ENCODE results near the gene PLPPR2. TPM values are rescaled to one million over a fixed set of nuclear protein-coding genes. Genes with fewer than 3 reads are reported as not detected.
"Not testable (repeated sequence)": the region's sequence is repeated elsewhere in the genome, so short reads cannot be mapped to it uniquely, and the experiment has no call there.

PLPPR2 gene
- total RNA-seq, 1 experiment from 2014 or later, result 7.5 TPM

- no peaks in the 10 kb centered on the region for H3K4me1 Mint-ChIP-seq
- peaks cover 34% of the 10 kb centered on the region for H3K36me3 Mint-ChIP-seq
- no peaks in the 10 kb centered on the region for H3K27me3 Mint-ChIP-seq (ENCODE audit: low read depth)
- H3K4me3 Mint-ChIP-seq, result no peak overlapping the region
- ChIA-PET CTCF (interaction anchor here (0.9 to 3.3 kb wide), 13 partner anchors 12 to 112 kb away, joined by 3 to 66 read pairs (median 5); partner anchors contain the start of genes EPOR, ODAD3, PRKCSH and RGL3), POLR2A (interaction anchor here (0.6 to 1.8 kb wide), 3 partner anchors 12 to 252 kb away, joined by 4 to 7 read pairs (median 5); partner anchors contain the start of gene RGL3)
- TF ChIP-seq SP1 (CRISPR knock-in tag; conservative IDR thresholded peaks at IDR 0.05), result peak; percentile 58
- TF ChIP-seq, protein P1, sequence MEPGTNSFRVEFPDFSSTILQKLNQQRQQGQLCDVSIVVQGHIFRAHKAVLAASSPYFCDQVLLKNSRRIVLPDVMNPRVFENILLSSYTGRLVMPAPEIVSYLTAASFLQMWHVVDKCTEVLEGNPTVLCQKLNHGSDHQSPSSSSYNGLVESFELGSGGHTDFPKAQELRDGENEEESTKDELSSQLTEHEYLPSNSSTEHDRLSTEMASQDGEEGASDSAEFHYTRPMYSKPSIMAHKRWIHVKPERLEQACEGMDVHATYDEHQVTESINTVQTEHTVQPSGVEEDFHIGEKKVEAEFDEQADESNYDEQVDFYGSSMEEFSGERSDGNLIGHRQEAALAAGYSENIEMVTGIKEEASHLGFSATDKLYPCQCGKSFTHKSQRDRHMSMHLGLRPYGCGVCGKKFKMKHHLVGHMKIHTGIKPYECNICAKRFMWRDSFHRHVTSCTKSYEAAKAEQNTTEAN (CRISPR knock-in tag; IDR thresholded peaks at IDR 0.05), result peak; percentile 38; the same call in 1 of the 2 replicates
- no peak for TF ChIP-seq ATF6 (CRISPR knock-in tag; IDR thresholded peaks at IDR 0.05)
- TF ChIP-seq NFYB (CRISPR knock-in tag; conservative IDR thresholded peaks at IDR 0.05; ENCODE audit: low read depth), result 0 out of 2 replicates have a peak, but pooled peaks have one; percentile 12
- ATAC-seq (peak; percentile 96), DNase-seq (ENCODE audit: low spot score) (peak; percentile 75)
- H3K9me3 Mint-ChIP-seq, result no peaks in the 10 kb centered on the region
- H3K27ac Mint-ChIP-seq, result no peak overlapping the region
Measured at GRCh38 chr19:11405846-11406643, 50.8 kb downstream of the PLPPR2 start.

GRCh38 chr19:11406703-11407236 is 51.5 kb downstream of the PLPPR2 start:
- H3K27ac Mint-ChIP-seq; DNase-seq (ENCODE audit: low spot score); ATAC-seq; H3K9me3 Mint-ChIP-seq; H3K4me3 Mint-ChIP-seq; H3K4me1 Mint-ChIP-seq; H3K27me3 Mint-ChIP-seq (ENCODE audit: low read depth): not testable (repeated sequence)
- ChIA-PET CTCF (interaction anchor here (0.6 to 3.3 kb wide), 11 partner anchors 12 to 113 kb away, joined by 3 to 66 read pairs (median 4); partner anchors contain the start of genes EPOR, ODAD3, PRKCSH and RAB3D), POLR2A (interaction anchor here (0.6 to 1.8 kb wide), 3 partner anchors 10 to 99 kb away, joined by 3 to 7 read pairs (median 4); no protein-coding TSS in a partner anchor)
- H3K36me3 Mint-ChIP-seq, result peaks cover 39% of the 10 kb centered on the region

DNA sequence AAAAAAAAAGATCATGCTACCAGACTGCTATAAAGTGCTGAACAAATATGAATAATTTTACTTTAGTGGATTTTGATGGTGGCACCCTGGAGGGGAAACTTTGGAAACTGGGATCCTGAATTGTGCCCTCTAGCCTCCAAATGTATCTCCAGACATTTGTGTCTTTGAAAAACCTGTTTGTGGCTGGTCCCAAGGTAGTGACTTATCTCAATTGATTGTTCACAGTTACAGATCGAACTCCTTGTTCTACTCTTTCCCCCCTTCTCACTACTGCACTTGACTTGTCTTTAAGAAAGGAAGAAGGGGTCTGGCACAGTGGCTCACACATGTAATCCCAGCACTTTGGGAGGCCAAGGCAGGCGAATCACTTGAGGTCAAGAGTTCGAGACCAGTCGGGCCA is 53.4 kb downstream of the PLPPR2 start:
- Mint-ChIP-seq H3K27me3 (ENCODE audit: low read depth) (no peaks in the 10 kb centered on the region), H3K9me3 (no peaks in the 10 kb centered on the region), H3K36me3 (peaks cover 41% of the 10 kb centered on the region), H3K27ac (no peak overlapping the region), H3K4me3 (no peak overlapping the region), H3K4me1 (no peaks in the 10 kb centered on the region)
- POLR2A ChIA-PET, result interaction anchor here (0.7 kb wide), 1 partner anchor 104 kb away, joined by 3 read pairs; no protein-coding TSS in a partner anchor
- TF ChIP-seq, protein P2, sequence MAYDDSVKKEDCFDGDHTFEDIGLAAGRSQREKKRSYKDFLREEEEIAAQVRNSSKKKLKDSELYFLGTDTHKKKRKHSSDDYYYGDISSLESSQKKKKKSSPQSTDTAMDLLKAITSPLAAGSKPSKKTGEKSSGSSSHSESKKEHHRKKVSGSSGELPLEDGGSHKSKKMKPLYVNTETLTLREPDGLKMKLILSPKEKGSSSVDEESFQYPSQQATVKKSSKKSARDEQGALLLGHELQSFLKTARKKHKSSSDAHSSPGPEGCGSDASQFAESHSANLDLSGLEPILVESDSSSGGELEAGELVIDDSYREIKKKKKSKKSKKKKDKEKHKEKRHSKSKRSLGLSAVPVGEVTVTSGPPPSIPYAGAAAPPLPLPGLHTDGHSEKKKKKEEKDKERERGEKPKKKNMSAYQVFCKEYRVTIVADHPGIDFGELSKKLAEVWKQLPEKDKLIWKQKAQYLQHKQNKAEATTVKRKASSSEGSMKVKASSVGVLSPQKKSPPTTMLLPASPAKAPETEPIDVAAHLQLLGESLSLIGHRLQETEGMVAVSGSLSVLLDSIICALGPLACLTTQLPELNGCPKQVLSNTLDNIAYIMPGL (CRISPR knock-in tag; IDR thresholded peaks at IDR 0.05), result no peak
- no peak for TF ChIP-seq ZNF121 (CRISPR knock-in tag; IDR thresholded peaks at IDR 0.05)
- no peak for TF ChIP-seq TP53 (CRISPR knock-in tag; IDR thresholded peaks at IDR 0.05)
- no peak for TF ChIP-seq SP1 (CRISPR knock-in tag; conservative IDR thresholded peaks at IDR 0.05)
- TF ChIP-seq, protein P3, sequence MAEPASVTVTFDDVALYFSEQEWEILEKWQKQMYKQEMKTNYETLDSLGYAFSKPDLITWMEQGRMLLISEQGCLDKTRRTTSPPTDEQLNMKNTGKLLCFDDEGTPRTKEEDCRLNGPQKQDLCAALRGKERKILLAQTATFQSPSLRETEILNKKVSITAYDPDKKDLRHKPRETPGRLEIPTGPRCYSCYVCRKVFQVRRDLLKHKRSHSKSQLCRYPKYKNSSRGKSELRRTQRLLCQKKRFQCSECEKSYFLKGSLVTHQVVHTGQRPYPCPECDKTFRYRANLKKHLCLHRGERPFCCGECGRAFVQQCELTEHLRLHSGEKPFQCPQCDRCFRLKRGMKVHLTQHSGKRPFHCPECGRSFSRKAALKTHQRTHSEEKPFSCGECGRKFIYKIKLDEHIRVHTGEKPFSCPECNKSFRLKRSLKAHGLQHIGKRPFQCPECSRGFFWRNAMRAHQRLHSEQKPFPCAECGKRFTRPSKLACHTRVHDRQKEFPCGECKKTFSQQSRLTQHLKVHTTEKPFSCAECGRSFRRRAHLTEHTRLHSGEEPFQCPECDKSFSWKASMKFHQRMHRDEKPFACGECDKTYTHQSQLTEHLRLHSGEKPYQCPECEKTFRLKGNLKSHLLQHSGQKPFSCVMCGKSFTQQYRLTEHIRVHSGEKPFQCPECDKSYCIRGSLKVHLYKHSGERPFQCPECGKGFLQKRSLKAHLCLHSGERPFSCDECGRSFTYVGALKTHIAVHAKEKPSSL (CRISPR knock-in tag; conservative IDR thresholded peaks at IDR 0.05), result no peak
- no peak for TF ChIP-seq KAT7 (CRISPR knock-in tag; IDR thresholded peaks at IDR 0.05; ENCODE audit: borderline replicate concordance)
- TF ChIP-seq TEAD4 (CRISPR knock-in tag; IDR thresholded peaks at IDR 0.05), result no peak
- no peak for TF ChIP-seq NFATC4 (CRISPR knock-in tag; IDR thresholded peaks at IDR 0.05)
- TF ChIP-seq, protein P1 (CRISPR knock-in tag; IDR thresholded peaks at IDR 0.05), result no peak
- TF ChIP-seq TEAD1 (CRISPR knock-in tag; IDR thresholded peaks at IDR 0.05), result no peak
- no peak for TF ChIP-seq CBFB (CRISPR knock-in tag; IDR thresholded peaks at IDR 0.05; ENCODE audit: low read depth)
- no peak for TF ChIP-seq ELF4 (CRISPR knock-in tag; IDR thresholded peaks at IDR 0.05; ENCODE audit: low read depth)
- CTCF ChIA-PET, result no interaction called here
- no peak for ATAC-seq
- DNase-seq (ENCODE audit: low spot score), result no peak

Measured in WTC11 (cell line).